Esophagus muscularis mucosa (tissue), 4 donors: ENCODE data around the gene PCDHGA6. TPM values are rescaled to one million over a fixed set of nuclear protein-coding genes. Genes with fewer than 3 reads are reported as not detected.
A peak's percentile ranks its signal among the peaks of the same experiment; 100 is the strongest.
"Not testable (repeated sequence)": the region's sequence is repeated elsewhere in the genome, so short reads cannot be mapped to it uniquely, and the experiment has no call there.

ENCODE experiments used
- DNase-seq: peaks from one replicate; pipeline ENCODE4 v3.0.0-alpha.2; 2017; ENCODE audit errors: extremely low spot score
- H3K27ac ChIP-seq, 4 donors: fragments of 200-600 bp; sonication (generic); replicated peaks in 1 of 4; 1 replicate in 3 of 4; 2 replicates in 1 of 4; pipeline ENCODE4 v1.5.1; 2016 to 2019; ENCODE audit warnings: mild to moderate bottlenecking in 1 of 4
- H3K27me3 ChIP-seq, 4 donors: fragments of 200-600 bp; sonication (generic); one replicate each; pipeline versions ENCODE4 v1.5.1 to v1.6.0; 2016 to 2019
- H3K36me3 ChIP-seq, 4 donors: fragments of 200-600 bp; sonication (generic); one replicate each; pipeline ENCODE4 v1.5.1; 2016 to 2019
- H3K4me1 ChIP-seq, 4 donors: fragments of 200-600 bp; sonication (generic); one replicate each; pipeline ENCODE4 v1.5.1; 2016 to 2019
- H3K4me3 ChIP-seq, 4 donors: fragments of 200-600 bp; sonication (generic); 1 replicate in 2 of 4; 2 replicates in 2 of 4; pipeline ENCODE4 v1.5.1; 2016 to 2019; ENCODE audit warnings: mild to moderate bottlenecking in 4 of 4, moderate library complexity in 1 of 4
- H3K9me3 ChIP-seq, 4 donors: fragments of 200-600 bp; sonication (generic); 1 replicate in 3 of 4; 2 replicates in 1 of 4; pipeline ENCODE4 v1.5.1; 2016 to 2019
- CTCF ChIP-seq, 3 experiments: fragments of 200-600 bp in 2 of 3; fragments of 450-650 bp in 1 of 3; sonication (generic) in 2 of 3; IDR thresholded peaks; one replicate each; pipeline ENCODE4 v1.5.1; 2017 to 2019; ENCODE audit warnings: antibody characterized with exemption in 3 of 3, mild to moderate bottlenecking in 2 of 3, moderate library complexity in 1 of 3
- EP300 ChIP-seq: sonication (generic); formaldehyde crosslinking; IDR thresholded peaks from one replicate; pipeline ENCODE4 v1.6.1; 2017; ENCODE audit warnings: antibody characterized with exemption
- POLR2A ChIP-seq: fragments of 450-650 bp; IDR thresholded peaks from one replicate; pipeline ENCODE4 v1.6.1; 2017; ENCODE audit warnings: antibody characterized with exemption, moderate library complexity, mild to moderate bottlenecking, low read depth
- POLR2AphosphoS5 ChIP-seq, 2 donors: sonication (generic); formaldehyde crosslinking; IDR thresholded peaks; one replicate each; pipeline ENCODE4 v1.6.1; 2017; ENCODE audit warnings: antibody characterized with exemption in 2 of 2
- WGBS: methylation state at CpG from one replicate; pipeline ENCODE4 v1.1.5; 2018; 5-methylcytosine and 5-hydroxymethylcytosine counted together
- intact Hi-C: fragments of 100-400 bp; cut with DNase I; formaldehyde crosslinking; loops from one replicate; pipeline ENCODE4 v1.15.1; 2023
- total RNA-seq, 4 donors: library from RNA; depleted of rRNA; stranded (reverse); fragments of >200 nt; gene quantifications; one replicate each; pipeline versions ENCODE4 v1.1.0 to v1.2.1, GENCODE V29; 2016

Gene PCDHGA6
- total RNA-seq, 4 donors from 2014 or later: 4.1 to 7.1 (median 5.9) TPM

DNA sequence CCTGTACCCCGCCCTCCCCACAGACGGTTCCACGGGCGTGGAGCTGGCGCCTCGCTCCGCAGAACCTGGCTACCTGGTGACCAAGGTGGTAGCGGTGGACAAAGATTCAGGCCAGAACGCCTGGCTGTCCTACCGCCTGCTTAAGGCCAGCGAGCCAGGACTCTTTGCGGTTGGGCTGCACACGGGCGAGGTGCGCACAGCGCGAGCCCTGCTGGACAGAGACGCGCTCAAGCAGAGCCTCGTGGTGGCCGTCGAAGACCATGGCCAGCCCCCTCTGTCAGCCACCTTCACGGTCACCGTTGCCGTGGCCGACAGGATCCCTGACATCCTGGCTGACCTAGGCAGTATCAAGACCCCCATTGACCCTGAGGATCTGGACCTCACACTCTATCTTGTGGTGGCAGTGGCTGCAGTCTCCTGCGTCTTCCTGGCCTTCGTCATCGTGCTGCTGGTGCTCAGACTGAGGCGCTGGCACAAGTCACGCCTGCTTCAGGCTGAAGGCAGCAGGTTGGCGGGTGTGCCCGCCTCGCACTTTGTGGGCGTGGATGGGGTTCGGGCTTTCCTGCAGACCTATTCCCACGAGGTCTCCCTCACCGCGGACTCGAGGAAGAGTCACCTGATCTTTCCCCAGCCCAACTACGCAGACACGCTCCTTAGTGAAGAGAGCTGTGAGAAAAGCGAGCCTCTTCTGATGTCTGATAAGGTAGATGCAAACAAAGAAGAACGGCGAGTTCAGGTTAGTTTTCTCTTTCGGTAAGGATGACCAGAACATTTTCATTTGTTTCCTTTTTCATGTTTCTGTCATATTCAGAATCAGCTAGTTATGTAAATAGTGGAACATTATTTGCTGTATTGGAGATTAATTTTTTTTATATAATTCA lies 7.4 kb upstream of the PCDHGA6 start:
- Histone ChIP-seq H3K4me3 (no peak overlapping the region), H3K4me1 (no peaks in the 10 kb centered on the region), H3K27ac (no peak overlapping the region), H3K36me3 (no peaks in the 10 kb centered on the region), H3K9me3 (peaks cover 9 to 100% (median 97%) of the 10 kb centered on the region in 4 donors), H3K27me3 (peaks cover 0 to 38% (median 0%) of the 10 kb centered on the region in 4 donors)
- 46% methylated on average over 16 of the region's 46 CpGs for WGBS
- no peak for TF ChIP-seq EP300
- no peak for TF ChIP-seq POLR2AphosphoS5 (IDR thresholded peaks at IDR 0.05)
- TF ChIP-seq POLR2A: no peak
- no peak for TF ChIP-seq CTCF (IDR thresholded peaks at IDR 0.05)
- intact Hi-C loops: no loop called here
- DNase-seq: no peak

- H3K27ac ChIP-seq: no peak within 1 kb of the TSS
- H3K27me3 ChIP-seq: peaks cover 0 to 13% (median 0%) of the 10 kb centered on the region in 4 donors
- H3K4me1 ChIP-seq: peaks cover 0 to 7% (median 0%) of the 10 kb centered on the region in 4 donors
- intact Hi-C loops: no loop called here
- no peaks in the 10 kb centered on the region for H3K36me3 ChIP-seq
- 24% methylated on average over 32 of the region's 32 CpGs for WGBS
- peaks cover 18 to 100% (median 100%) of the 10 kb centered on the region in 4 donors for H3K9me3 ChIP-seq
- H3K4me3 ChIP-seq: peak within 1 kb of the TSS in 3 of 4 donors; percentile 6 to 40 (median 22)
- TF ChIP-seq CTCF (IDR thresholded peaks at IDR 0.05): peak in 2 of 3 experiments; percentile 20 to 22
- no peak for TF ChIP-seq POLR2A
- DNase-seq: no peak
These were observed 3.5 kb upstream of the PCDHGA6 start, which contains the start of gene PCDHGB3 for GRCh38 chr5:141369994-141370848. Gene PCDHGB3, plus strand, starts transcription at chr5:141370242. Its CDS starts 153 bp downstream, at chr5:141370395.

- no peak for TF ChIP-seq CTCF (IDR thresholded peaks at IDR 0.05)
- TF ChIP-seq EP300: no peak
- no peak for TF ChIP-seq POLR2A
- TF ChIP-seq POLR2AphosphoS5 (IDR thresholded peaks at IDR 0.05): no peak
- Histone ChIP-seq H3K36me3 (no peaks in the 10 kb centered on the region), H3K27ac (no peak overlapping the region), H3K27me3 (no peaks in the 10 kb centered on the region), H3K9me3 (peaks cover 18 to 99% (median 99%) of the 10 kb centered on the region in 4 donors), H3K4me3 (no peak overlapping the region), H3K4me1 (peaks cover 0 to 7% (median 0%) of the 10 kb centered on the region in 4 donors)
- no peak for DNase-seq
- intact Hi-C loops: no loop called here
- 42% methylated on average over 62 of the region's 69 CpGs for WGBS
These were observed 1.9 kb upstream of the PCDHGA6 start for GRCh38 chr5:141371572-141372475.

- Histone ChIP-seq H3K27me3 (no peaks in the 10 kb centered on the region), H3K4me1 (peaks cover 0 to 7% (median 0%) of the 10 kb centered on the region in 4 donors), H3K27ac (no peak overlapping the region), H3K4me3 (peak overlapping the region in 3 of 4 donors; percentile 22 to 44 (median 32)), H3K9me3 (peaks cover 18 to 99% (median 98%) of the 10 kb centered on the region in 4 donors), H3K36me3 (no peaks in the 10 kb centered on the region)
- 72% methylated on average over 6 of the region's 14 CpGs for WGBS
- intact Hi-C loops: no loop called here
- no peak for DNase-seq
- TF ChIP-seq POLR2A: no peak
- TF ChIP-seq CTCF (IDR thresholded peaks at IDR 0.05): no peak
- no peak for TF ChIP-seq EP300
- TF ChIP-seq POLR2AphosphoS5 (IDR thresholded peaks at IDR 0.05): no peak
These were observed 936 bp downstream of the PCDHGA6 start for GRCh38 chr5:141374627-141375026.

- H3K4me3 ChIP-seq, H3K27me3 ChIP-seq, H3K4me1 ChIP-seq, intact Hi-C loops, DNase-seq, H3K36me3 ChIP-seq, H3K27ac ChIP-seq: not testable (repeated sequence)
- H3K9me3 ChIP-seq: peaks cover 14 to 99% (median 96%) of the 10 kb centered on the region in 4 donors
- WGBS: 40% methylated on average over 12 of the region's 48 CpGs
These were observed 1.9 kb downstream of the PCDHGA6 start for GRCh38 chr5:141375444-141376155.
